ENCODE data around the gene BPIFA1. TPM values are rescaled to one million over a fixed set of nuclear protein-coding genes. Genes with fewer than 3 reads are reported as not detected.

Gene BPIFA1
- polyA plus RNA-seq, 4 donors: not detected

- DNase-seq (ENCODE audit: low read depth in 4 of 4, low spot score in 3 of 4): no peak
These were observed 42.0 kb downstream of the BPIFA1 start for GRCh38 chr20:33277471-33278441.

- no peak for DNase-seq (ENCODE audit: low read depth in 4 of 4, low spot score in 3 of 4)
These were observed 42.9 kb downstream of the BPIFA1 start for GRCh38 chr20:33278700-33279099.

DNA sequence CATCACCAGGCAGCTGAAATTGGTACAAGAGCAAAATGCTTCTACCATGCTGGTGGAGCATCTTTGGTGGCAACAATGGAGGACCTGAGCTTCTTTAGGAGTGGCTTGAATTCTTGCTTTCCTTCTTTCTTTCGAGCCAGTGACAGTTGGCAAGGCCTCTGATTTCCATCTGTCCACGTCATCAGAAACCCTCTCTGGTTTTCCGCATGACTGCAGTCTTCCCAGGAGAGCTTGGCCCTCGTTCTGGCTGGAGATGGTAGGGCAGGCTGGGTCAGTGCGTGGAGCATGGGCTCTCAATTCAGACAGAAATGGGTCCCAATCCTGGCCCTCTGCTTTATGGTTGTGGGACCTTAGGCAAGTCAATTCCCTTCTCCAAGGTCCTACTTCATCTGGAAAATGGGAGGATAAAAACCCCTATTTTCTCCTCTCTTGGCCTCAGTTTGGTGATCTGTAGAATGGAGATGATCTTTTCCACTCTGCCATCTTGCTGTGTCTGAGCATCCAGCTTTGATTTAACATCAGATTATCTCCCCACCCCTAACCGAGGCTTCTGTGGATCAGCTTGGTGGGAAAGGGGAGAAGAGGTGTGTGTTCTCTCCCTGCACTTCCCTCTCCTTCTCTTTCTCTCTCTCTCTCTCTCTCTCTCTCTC lies 43.6 kb downstream of the BPIFA1 start:
- DNase-seq (ENCODE audit: low read depth in 4 of 4, low spot score in 3 of 4): no peak

GRCh38 chr20:33280000-33280680 lies 44.3 kb downstream of the BPIFA1 start:
- no peak for DNase-seq (ENCODE audit: low read depth in 4 of 4, low spot score in 3 of 4)

- DNase-seq (ENCODE audit: low read depth in 4 of 4, low spot score in 3 of 4): no peak
These were observed 45.0 kb downstream of the BPIFA1 start for GRCh38 chr20:33280775-33281174.

DNA sequence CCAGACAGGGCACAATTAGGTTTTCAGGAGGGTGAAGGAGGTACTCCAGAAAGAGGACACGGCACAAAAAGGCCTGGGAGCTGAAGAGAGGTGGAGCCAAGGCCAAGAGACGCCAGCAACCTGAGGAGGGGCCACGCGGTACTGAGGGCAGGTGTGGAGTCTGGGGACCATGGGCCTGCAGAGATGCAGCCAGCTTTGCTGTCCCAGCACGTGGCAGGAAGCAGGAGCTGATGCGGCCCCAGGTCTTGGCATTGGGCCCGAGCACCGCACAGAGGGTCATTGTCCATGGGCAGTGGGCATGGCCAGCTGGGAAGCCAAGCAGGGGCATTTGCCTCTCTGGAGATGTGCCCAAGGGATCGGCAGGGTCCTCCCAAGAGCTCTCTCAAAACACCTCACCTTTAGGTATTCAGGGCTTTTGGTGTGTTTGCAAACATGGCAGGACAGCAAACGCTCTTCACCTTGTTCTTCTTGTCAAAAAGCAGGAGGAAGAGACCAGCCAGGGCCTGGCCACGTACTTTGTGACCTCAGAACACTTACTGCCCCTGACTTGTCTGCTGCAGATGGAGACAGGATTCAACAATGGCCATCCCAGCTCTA lies 45.9 kb downstream of the BPIFA1 start:
- DNase-seq (ENCODE audit: low read depth in 4 of 4, low spot score in 3 of 4): no peak

- DNase-seq (ENCODE audit: low read depth in 4 of 4, low spot score in 3 of 4): no peak
These were observed 46.6 kb downstream of the BPIFA1 start for GRCh38 chr20:33282196-33282934.

GRCh38 chr20:33282991-33283555 lies 47.3 kb downstream of the BPIFA1 start, which contains the start of gene BPIFB1:
Gene BPIFB1 (plus strand): TSS chr20:33283214. CDS start chr20:33286074, 2,860 bp downstream.
- no peak for DNase-seq (ENCODE audit: low read depth in 4 of 4, low spot score in 3 of 4)

GRCh38 chr20:33284284-33284683 lies 48.5 kb downstream of the BPIFA1 start:
- no peak for DNase-seq (ENCODE audit: low read depth in 4 of 4, low spot score in 3 of 4)

DNA sequence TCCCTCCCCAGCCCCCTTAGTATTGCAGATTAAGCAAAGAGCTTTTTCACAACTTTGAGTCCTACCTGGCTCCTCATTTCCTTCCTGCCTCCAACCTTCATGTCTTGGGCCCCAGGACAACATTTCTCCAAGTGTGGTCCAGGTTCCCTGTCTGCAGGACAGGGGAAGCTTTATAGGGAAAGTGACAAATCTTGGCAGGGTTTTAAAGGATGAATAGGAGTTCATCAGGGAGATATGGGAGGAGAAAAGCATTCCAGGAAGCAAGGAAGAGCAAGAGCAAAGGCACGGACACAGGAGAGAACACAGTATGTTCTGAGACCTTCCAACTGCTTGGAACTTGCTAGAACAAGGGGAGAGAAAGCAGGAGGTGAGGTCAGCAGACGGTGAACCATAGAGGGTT lies 49.1 kb downstream of the BPIFA1 start:
- DNase-seq (ENCODE audit: low read depth in 4 of 4, low spot score in 3 of 4): no peak

- DNase-seq (ENCODE audit: low read depth in 4 of 4, low spot score in 3 of 4): no peak
These were observed 50.2 kb downstream of the BPIFA1 start for GRCh38 chr20:33285861-33286495.

GRCh38 chr20:33287884-33288283 lies 52.1 kb downstream of the BPIFA1 start:
- DNase-seq (ENCODE audit: low read depth in 4 of 4, low spot score in 3 of 4): no peak

DNA sequence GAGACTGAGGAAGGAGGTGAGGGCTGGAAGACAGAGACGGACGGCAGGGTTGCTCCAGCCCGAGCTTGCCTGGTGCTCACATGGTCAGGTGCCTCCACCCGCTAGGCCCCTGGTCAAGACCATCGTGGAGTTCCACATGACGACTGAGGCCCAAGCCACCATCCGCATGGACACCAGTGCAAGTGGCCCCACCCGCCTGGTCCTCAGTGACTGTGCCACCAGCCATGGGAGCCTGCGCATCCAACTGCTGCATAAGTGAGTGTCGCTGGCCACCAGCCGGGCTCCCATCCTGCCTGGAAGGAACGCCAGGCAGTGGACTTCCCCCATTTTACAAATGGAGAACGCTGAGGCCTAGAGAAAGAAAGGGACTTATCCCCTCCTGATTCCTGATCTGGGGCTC lies 55.1 kb downstream of the BPIFA1 start:
- DNase-seq (ENCODE audit: low read depth in 4 of 4, low spot score in 3 of 4): no peak

- no peak for DNase-seq (ENCODE audit: low read depth in 4 of 4, low spot score in 3 of 4)
These were observed 55.6 kb downstream of the BPIFA1 start for GRCh38 chr20:33291416-33291815.

DNA sequence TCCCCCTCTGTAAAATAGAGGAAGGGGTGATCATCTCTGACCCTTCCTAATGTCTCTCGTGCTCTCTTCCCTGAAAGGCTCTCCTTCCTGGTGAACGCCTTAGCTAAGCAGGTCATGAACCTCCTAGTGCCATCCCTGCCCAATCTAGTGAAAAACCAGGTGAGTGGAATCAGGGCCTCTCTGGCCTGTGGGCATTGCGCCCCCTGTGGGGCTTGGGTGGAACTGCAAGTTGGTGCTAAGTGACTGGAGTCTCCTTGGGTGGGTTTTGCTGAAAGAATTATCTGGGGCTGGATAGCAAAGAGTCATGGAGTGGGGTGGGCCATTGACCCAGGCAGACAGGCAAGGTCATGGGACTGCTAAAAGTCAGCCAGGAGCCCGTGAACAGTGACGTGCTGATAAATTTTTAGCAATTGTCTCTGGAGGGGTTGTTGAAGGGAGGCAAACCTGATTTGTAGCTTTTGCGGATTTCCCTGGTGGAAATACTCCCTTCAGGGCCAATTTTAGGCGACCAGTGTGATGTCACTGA lies 56.1 kb downstream of the BPIFA1 start:
- no peak for DNase-seq (ENCODE audit: low read depth in 4 of 4, low spot score in 3 of 4)

Data from left renal pelvis (tissue), 4 donors.